SU-DHL-6 (cell line): Measurements from ENCODE around the gene MTCH1.

ENCODE experiments used
- H2AFZ ChIP-seq: fragments of 200-600 bp; sonication (generic); 2 replicates; pipeline ENCODE4 v1.6.1; 2014; ENCODE audit warnings: low read depth, mild to moderate bottlenecking, moderate library complexity, mixed read lengths, antibody characterized with exemption, low read length; ENCODE audit not compliant: severe bottlenecking
- H3F3A ChIP-seq: fragments of 200-600 bp; shearing (Covaris generic); 2 replicates; pipeline ENCODE4 v1.6.0; 2016; ENCODE audit warnings: antibody characterized with exemption, mild to moderate bottlenecking; ENCODE audit not compliant: insufficient read depth
- H3K27ac ChIP-seq: fragments of 200-600 bp; sonication (generic); 2 replicates; pipeline ENCODE4 v1.5.1; 2016; ENCODE audit warnings: low read depth, mild to moderate bottlenecking, low read length, moderate library complexity, mixed read lengths
- H3K27me3 ChIP-seq: fragments of 200-600 bp; sonication (generic), shearing (Covaris generic); 2 replicates; pipeline ENCODE4 v1.6.0; 2014; ENCODE audit warnings: mild to moderate bottlenecking, low read length
- H3K36me3 ChIP-seq: fragments of 200-600 bp; sonication (generic); 2 replicates; pipeline ENCODE4 v1.6.1; 2014; ENCODE audit warnings: mild to moderate bottlenecking, low read length, mixed read lengths
- H3K4me2 ChIP-seq: fragments of 300-600, 200-600 bp; shearing (Covaris generic), sonication (generic); 2 replicates; pipeline ENCODE4 v1.6.0; 2014; ENCODE audit warnings: low read length, low read depth, mild to moderate bottlenecking; ENCODE audit not compliant: poor library complexity, severe bottlenecking
- H3K4me3 ChIP-seq: fragments of 200-600 bp; sonication (generic); 2 replicates; pipeline ENCODE4 v1.5.1; 2014; ENCODE audit warnings: antibody characterized with exemption, low read length, mild to moderate bottlenecking, mixed read lengths; ENCODE audit not compliant: insufficient read depth, poor library complexity, severe bottlenecking
- H3K79me2 ChIP-seq: fragments of 200-600 bp; sonication (generic); 2 replicates; pipeline ENCODE4 v1.6.1; 2014; ENCODE audit warnings: mild to moderate bottlenecking, low read length, moderate library complexity; ENCODE audit not compliant: insufficient read depth
- H3K9ac ChIP-seq: fragments of 200-600 bp; sonication (generic); 2 replicates; pipeline ENCODE4 v1.7.0; 2014; ENCODE audit warnings: mild to moderate bottlenecking, low read length
- H3K9me2 ChIP-seq: fragments of 200-600 bp; sonication (generic); replicated peaks from 2 replicates; pipeline ENCODE4 v1.6.1; 2014; ENCODE audit warnings: low read length; ENCODE audit not compliant: insufficient read depth
- H3K9me3 ChIP-seq: fragments of 200-600 bp; sonication (generic); 2 replicates; pipeline ENCODE4 v1.6.1; 2014; ENCODE audit warnings: low read length, mixed read lengths; ENCODE audit not compliant: insufficient read depth
- H4K20me1 ChIP-seq: fragments of 200-600 bp; sonication (generic); 2 replicates; pipeline ENCODE4 v1.6.1; 2014; ENCODE audit warnings: low read depth, mild to moderate bottlenecking, antibody characterized with exemption, low read length, moderate library complexity, mixed read lengths
- CTCF ChIP-seq: fragments of 200-600 bp; sonication (generic); IDR thresholded peaks from one replicate; pipeline ENCODE4 v1.5.1; 2017; ENCODE audit warnings: antibody characterized with exemption, mild to moderate bottlenecking, low read length, moderate library complexity; ENCODE audit not compliant: insufficient read depth, poor library complexity, severe bottlenecking
- EZH2phosphoT487 ChIP-seq: fragments of 200-600 bp; sonication (generic), shearing (Covaris generic); conservative IDR thresholded peaks from 2 replicates; pipeline ENCODE4 v1.6.1; 2018; ENCODE audit warnings: mild to moderate bottlenecking, antibody characterized with exemption, low read length, moderate library complexity, mixed read lengths

MTCH1 gene

GRCh38 chr6:36956446-36956820 is 29.6 kb downstream of the MTCH1 start:
- H3K79me2 ChIP-seq, result no peaks in the 10 kb centered on the region

GRCh38 chr6:36955671-36956445 is 30.1 kb downstream of the MTCH1 start:
- Histone ChIP-seq H2AFZ (no peak overlapping the region), H3K36me3 (no peaks in the 10 kb centered on the region), H3K4me2 (peak overlapping the region; percentile 53), H3K4me3 (peak overlapping the region; percentile 24), H3K9me3 (no peaks in the 10 kb centered on the region), H3K9ac (peak overlapping the region; percentile 37), H3K27me3 (no peaks in the 10 kb centered on the region), H3K79me2 (no peaks in the 10 kb centered on the region), H3K27ac (peak overlapping the region; percentile 58), H3K9me2 (no peaks in the 10 kb centered on the region), H4K20me1 (no peaks in the 10 kb centered on the region), H3F3A (peaks cover 6% of the 10 kb centered on the region; the same call in 1 of the 2 replicates)
- TF ChIP-seq EZH2phosphoT487 (no peak), CTCF (no peak)

More at GRCh38 chr6:36956446-36956820, 29.6 kb downstream of the MTCH1 start:
- H2AFZ ChIP-seq, result no peak overlapping the region
- peak overlapping the region; percentile 53 for H3K4me2 ChIP-seq
- no peaks in the 10 kb centered on the region for H3K27me3 ChIP-seq
- peak overlapping the region; percentile 37; the same call in 1 of the 2 replicates for H3K9ac ChIP-seq
- no peak overlapping the region for H3K4me3 ChIP-seq
- no peaks in the 10 kb centered on the region for H4K20me1 ChIP-seq
- H3K9me2 ChIP-seq, result no peaks in the 10 kb centered on the region
- TF ChIP-seq CTCF (no peak), EZH2phosphoT487 (no peak)
- H3K36me3 ChIP-seq, result no peaks in the 10 kb centered on the region
- peaks cover 6% of the 10 kb centered on the region; the same call in 1 of the 2 replicates for H3F3A ChIP-seq
- no peaks in the 10 kb centered on the region for H3K9me3 ChIP-seq
- peak overlapping the region; percentile 58; the same call in 1 of the 2 replicates for H3K27ac ChIP-seq

DNA sequence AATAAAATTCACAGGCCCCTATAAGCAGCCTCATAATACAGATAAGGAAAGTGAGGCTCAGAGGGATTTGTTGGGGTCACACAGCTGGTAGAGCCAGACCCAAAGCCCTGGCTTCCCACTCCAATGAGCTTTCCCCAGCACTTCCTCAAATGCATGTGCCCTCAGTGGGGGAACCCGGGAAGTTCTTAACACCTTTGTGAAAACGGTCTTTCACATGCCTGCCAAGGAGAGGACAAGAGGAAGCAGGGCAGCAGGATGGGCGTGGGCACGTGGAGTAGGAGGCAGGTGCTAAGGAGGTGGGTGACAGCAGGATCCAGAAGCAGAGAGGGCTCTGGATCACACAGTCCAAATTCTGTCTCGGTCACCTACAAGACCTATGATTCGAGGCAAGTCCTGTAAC is 30.9 kb downstream of the MTCH1 start:
- Histone ChIP-seq H3K9ac (peak overlapping the region; percentile 37), H3K9me3 (no peaks in the 10 kb centered on the region), H3F3A (peaks cover 6% of the 10 kb centered on the region; the same call in 1 of the 2 replicates), H3K4me3 (peak overlapping the region; percentile 24), H3K9me2 (no peaks in the 10 kb centered on the region), H3K27me3 (no peaks in the 10 kb centered on the region), H3K36me3 (no peaks in the 10 kb centered on the region), H4K20me1 (no peaks in the 10 kb centered on the region), H3K27ac (peak overlapping the region; percentile 58), H3K4me2 (peak overlapping the region; percentile 53), H3K79me2 (no peaks in the 10 kb centered on the region), H2AFZ (no peak overlapping the region)
- TF ChIP-seq EZH2phosphoT487 (no peak), CTCF (no peak)
